HepG2 (cell line): ENCODE results near the gene TEKT5. TPM values are rescaled to one million over a fixed set of nuclear protein-coding genes. Genes with fewer than 3 reads are reported as not detected.

Source experiments
- ATF7-NPFF ChIP-seq: sonication (generic); formaldehyde crosslinking; IDR thresholded peaks from 2 replicates; pipeline ENCODE4 v1.8.1; 2023; ENCODE audit warnings: mild to moderate bottlenecking, low read depth, missing genetic modification reagents, moderate library complexity
- CBFB ChIP-seq: sonication (generic); formaldehyde crosslinking; IDR thresholded peaks from 2 replicates; pipeline ENCODE4 v1.4.0; 2020; ENCODE audit warnings: missing genetic modification reagents
- RXRB ChIP-seq: IDR thresholded peaks from 2 replicates; pipeline ENCODE4 v1.6.1; 2016; ENCODE audit warnings: borderline replicate concordance, missing genetic modification reagents, missing compliant biosample characterization
- SMARCE1 ChIP-seq: fragments of 450-650 bp; IDR thresholded peaks from 2 replicates; pipeline ENCODE4 v1.6.1; 2017; ENCODE audit warnings: borderline replicate concordance
- TCF12 ChIP-seq, 2 experiments: fragments of 450-650 bp in 1 of 2; sonication (generic) in 1 of 2; formaldehyde crosslinking in 1 of 2; IDR thresholded peaks; 2 replicates each; pipeline versions ENCODE4 v1.6.1 to v1.8.0; 2017 to 2022; ENCODE audit warnings: antibody characterized with exemption in 1 of 2, mild to moderate bottlenecking in 1 of 2, missing genetic modification reagents in 1 of 2, moderate library complexity in 1 of 2
- ZMYM2 ChIP-seq: sonication (generic); formaldehyde crosslinking; IDR thresholded peaks from 2 replicates; pipeline ENCODE4 v1.8.0; 2022; ENCODE audit warnings: mild to moderate bottlenecking, missing genetic modification reagents
- ZNF510 ChIP-seq: sonication (generic); formaldehyde crosslinking; IDR thresholded peaks from 2 replicates; pipeline ENCODE4 v1.4.0; 2020; ENCODE audit warnings: low read depth, mild to moderate bottlenecking, missing genetic modification reagents
- ZNF564 ChIP-seq: sonication (generic); formaldehyde crosslinking; IDR thresholded peaks from 2 replicates; pipeline ENCODE4 v1.8.1; 2023; ENCODE audit warnings: mild to moderate bottlenecking, missing genetic modification reagents
- ZNF775 ChIP-seq: sonication (generic); formaldehyde crosslinking; IDR thresholded peaks from 2 replicates; pipeline ENCODE4 v1.4.0; 2020; ENCODE audit warnings: missing genetic modification reagents, mild to moderate bottlenecking, moderate library complexity, borderline replicate concordance
- polyA plus RNA-seq, 8 experiments: library from polyadenylated mRNA; depleted of rRNA in 3 of 8; stranded (reverse) in 7 of 8; unstranded in 1 of 8; fragments of >200 nt; fragmentation: Illumina TruSeq in 4 of 8; extraction: Trizol in 4 of 8; gene quantifications; 2 replicates each; pipeline versions ENCODE4 v1.2.1 to v1.2.3, GENCODE V29; 2011 to 2016; ENCODE audit warnings: low read depth in 4 of 8, missing spikeins in 1 of 8, mixed read lengths in 1 of 8; ENCODE audit not compliant: insufficient read depth in 1 of 8
- total RNA-seq, 5 experiments: library from RNA; depleted of rRNA; stranded (reverse); fragments of >200 nt; fragmentation: Illumina TruSeq; extraction: Trizol; gene quantifications; 2 replicates each; pipeline ENCODE4 v1.2.3, GENCODE V29; 2016; ENCODE audit warnings: low read depth in 1 of 5
- TF ChIP-seq, protein P1 (sequence below): sonication (generic); formaldehyde crosslinking; IDR thresholded peaks from 2 replicates; pipeline ENCODE4 v1.9.0; 2021; ENCODE audit warnings: mild to moderate bottlenecking, missing genetic modification reagents
- TF ChIP-seq, protein P2 (sequence below): IDR thresholded peaks from 2 replicates; pipeline ENCODE4 v1.6.1; 2016; ENCODE audit warnings: low read depth, control low read depth
- TF ChIP-seq, protein P3 (sequence below): sonication (generic); formaldehyde crosslinking; IDR thresholded peaks from 2 replicates; pipeline ENCODE4 v1.4.0; 2020; ENCODE audit warnings: mild to moderate bottlenecking, missing genetic modification reagents, borderline replicate concordance
- TF ChIP-seq, protein P4 (sequence below): sonication (generic); formaldehyde crosslinking; IDR thresholded peaks from 2 replicates; pipeline ENCODE4 v1.5.1; 2020; ENCODE audit warnings: missing genetic modification reagents, mild to moderate bottlenecking, borderline replicate concordance
- TF ChIP-seq, protein P5 (sequence below): sonication (generic); formaldehyde crosslinking; IDR thresholded peaks from 2 replicates; pipeline ENCODE4 v1.4.0; 2020; ENCODE audit warnings: missing genetic modification reagents
- TF ChIP-seq, protein P6 (sequence below): IDR thresholded peaks from 2 replicates; pipeline ENCODE4 v1.6.1; 2016

Gene TEKT5
- total and polyA plus RNA-seq, 2 of the 13 experiments (the other 11 are each of a cell fraction or from before 2014, with no cell fraction given) = 0.16 TPM; not detected in 1

DNA sequence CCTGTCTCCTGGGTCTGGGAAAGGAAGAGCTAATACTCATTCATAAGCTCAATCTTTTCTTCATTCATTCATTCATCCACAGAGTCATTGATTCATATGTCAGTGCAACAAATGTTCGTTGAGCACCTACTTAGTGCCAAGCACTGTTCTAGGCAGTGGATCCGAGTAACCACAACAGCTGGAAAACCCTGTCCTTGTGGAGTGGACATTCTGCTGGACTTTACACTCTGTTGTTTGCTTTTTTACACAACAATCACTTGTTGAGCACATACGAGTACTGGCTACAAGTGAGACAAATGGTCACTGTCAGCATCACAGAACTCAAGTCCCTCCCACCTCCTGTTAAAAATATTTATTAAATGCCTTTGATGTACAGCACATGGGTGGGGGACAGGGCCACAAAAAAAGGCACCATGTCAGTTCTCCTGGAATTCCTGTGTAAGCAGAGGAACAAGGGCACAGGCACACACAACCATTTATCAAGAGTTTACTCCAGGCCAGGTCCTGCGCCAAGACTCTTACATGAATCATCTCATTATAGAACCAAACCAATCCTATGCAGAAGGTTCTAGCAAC is 46.9 kb downstream of the TEKT5 start (continued):
- TF ChIP-seq, protein P1, sequence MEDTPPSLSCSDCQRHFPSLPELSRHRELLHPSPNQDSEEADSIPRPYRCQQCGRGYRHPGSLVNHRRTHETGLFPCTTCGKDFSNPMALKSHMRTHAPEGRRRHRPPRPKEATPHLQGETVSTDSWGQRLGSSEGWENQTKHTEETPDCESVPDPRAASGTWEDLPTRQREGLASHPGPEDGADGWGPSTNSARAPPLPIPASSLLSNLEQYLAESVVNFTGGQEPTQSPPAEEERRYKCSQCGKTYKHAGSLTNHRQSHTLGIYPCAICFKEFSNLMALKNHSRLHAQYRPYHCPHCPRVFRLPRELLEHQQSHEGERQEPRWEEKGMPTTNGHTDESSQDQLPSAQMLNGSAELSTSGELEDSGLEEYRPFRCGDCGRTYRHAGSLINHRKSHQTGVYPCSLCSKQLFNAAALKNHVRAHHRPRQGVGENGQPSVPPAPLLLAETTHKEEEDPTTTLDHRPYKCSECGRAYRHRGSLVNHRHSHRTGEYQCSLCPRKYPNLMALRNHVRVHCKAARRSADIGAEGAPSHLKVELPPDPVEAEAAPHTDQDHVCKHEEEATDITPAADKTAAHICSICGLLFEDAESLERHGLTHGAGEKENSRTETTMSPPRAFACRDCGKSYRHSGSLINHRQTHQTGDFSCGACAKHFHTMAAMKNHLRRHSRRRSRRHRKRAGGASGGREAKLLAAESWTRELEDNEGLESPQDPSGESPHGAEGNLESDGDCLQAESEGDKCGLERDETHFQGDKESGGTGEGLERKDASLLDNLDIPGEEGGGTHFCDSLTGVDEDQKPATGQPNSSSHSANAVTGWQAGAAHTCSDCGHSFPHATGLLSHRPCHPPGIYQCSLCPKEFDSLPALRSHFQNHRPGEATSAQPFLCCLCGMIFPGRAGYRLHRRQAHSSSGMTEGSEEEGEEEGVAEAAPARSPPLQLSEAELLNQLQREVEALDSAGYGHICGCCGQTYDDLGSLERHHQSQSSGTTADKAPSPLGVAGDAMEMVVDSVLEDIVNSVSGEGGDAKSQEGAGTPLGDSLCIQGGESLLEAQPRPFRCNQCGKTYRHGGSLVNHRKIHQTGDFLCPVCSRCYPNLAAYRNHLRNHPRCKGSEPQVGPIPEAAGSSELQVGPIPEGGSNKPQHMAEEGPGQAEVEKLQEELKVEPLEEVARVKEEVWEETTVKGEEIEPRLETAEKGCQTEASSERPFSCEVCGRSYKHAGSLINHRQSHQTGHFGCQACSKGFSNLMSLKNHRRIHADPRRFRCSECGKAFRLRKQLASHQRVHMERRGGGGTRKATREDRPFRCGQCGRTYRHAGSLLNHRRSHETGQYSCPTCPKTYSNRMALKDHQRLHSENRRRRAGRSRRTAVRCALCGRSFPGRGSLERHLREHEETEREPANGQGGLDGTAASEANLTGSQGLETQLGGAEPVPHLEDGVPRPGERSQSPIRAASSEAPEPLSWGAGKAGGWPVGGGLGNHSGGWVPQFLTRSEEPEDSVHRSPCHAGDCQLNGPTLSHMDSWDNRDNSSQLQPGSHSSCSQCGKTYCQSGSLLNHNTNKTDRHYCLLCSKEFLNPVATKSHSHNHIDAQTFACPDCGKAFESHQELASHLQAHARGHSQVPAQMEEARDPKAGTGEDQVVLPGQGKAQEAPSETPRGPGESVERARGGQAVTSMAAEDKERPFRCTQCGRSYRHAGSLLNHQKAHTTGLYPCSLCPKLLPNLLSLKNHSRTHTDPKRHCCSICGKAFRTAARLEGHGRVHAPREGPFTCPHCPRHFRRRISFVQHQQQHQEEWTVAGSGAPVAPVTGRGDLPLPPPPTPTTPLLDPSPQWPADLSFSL (CRISPR knock-in tag) = peak; percentile 96
- TF ChIP-seq, protein P2, sequence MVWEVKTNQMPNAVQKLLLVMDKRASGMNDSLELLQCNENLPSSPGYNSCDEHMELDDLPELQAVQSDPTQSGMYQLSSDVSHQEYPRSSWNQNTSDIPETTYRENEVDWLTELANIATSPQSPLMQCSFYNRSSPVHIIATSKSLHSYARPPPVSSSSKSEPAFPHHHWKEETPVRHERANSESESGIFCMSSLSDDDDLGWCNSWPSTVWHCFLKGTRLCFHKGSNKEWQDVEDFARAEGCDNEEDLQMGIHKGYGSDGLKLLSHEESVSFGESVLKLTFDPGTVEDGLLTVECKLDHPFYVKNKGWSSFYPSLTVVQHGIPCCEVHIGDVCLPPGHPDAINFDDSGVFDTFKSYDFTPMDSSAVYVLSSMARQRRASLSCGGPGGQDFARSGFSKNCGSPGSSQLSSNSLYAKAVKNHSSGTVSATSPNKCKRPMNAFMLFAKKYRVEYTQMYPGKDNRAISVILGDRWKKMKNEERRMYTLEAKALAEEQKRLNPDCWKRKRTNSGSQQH = no peak
- TF ChIP-seq, protein P3, sequence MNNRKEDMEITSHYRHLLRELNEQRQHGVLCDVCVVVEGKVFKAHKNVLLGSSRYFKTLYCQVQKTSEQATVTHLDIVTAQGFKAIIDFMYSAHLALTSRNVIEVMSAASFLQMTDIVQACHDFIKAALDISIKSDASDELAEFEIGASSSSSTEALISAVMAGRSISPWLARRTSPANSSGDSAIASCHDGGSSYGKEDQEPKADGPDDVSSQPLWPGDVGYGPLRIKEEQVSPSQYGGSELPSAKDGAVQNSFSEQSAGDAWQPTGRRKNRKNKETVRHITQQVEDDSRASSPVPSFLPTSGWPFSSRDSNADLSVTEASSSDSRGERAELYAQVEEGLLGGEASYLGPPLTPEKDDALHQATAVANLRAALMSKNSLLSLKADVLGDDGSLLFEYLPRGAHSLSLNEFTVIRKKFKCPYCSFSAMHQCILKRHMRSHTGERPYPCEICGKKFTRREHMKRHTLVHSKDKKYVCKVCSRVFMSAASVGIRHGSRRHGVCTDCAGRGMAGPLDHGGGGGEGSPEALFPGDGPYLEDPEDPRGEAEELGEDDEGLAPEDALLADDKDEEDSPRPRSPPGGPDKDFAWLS = peak; percentile 64; the same call in 1 of the 2 replicates
- TF ChIP-seq ZNF564 (peak; percentile 82), ZNF775 (CRISPR knock-in tag) (no peak; the same call in 1 of the 2 replicates), ZMYM2 (peak; percentile 100), SMARCE1 (0 out of 2 replicates have a peak, but pooled peaks have one; percentile 10), CBFB (CRISPR knock-in tag) (peak; percentile 99), TCF12 (IDR thresholded peaks at IDR 0.05) (no peak), TCF12 (CRISPR knock-in tag; IDR thresholded peaks at IDR 0.05) (peak; percentile 98), RXRB (CRISPR knock-in tag) (peak; percentile 97), ZNF510 (CRISPR knock-in tag) (0 out of 2 replicates have a peak, but pooled peaks have one; percentile 43), ATF7-NPFF (CRISPR knock-in tag) (peak; percentile 58; the same call in 1 of the 2 replicates)
- TF ChIP-seq, protein P4, sequence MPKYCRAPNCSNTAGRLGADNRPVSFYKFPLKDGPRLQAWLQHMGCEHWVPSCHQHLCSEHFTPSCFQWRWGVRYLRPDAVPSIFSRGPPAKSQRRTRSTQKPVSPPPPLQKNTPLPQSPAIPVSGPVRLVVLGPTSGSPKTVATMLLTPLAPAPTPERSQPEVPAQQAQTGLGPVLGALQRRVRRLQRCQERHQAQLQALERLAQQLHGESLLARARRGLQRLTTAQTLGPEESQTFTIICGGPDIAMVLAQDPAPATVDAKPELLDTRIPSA (CRISPR knock-in tag) = no peak
- TF ChIP-seq, protein P5, sequence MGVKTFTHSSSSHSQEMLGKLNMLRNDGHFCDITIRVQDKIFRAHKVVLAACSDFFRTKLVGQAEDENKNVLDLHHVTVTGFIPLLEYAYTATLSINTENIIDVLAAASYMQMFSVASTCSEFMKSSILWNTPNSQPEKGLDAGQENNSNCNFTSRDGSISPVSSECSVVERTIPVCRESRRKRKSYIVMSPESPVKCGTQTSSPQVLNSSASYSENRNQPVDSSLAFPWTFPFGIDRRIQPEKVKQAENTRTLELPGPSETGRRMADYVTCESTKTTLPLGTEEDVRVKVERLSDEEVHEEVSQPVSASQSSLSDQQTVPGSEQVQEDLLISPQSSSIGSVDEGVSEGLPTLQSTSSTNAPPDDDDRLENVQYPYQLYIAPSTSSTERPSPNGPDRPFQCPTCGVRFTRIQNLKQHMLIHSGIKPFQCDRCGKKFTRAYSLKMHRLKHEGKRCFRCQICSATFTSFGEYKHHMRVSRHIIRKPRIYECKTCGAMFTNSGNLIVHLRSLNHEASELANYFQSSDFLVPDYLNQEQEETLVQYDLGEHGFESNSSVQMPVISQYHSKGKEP (CRISPR knock-in tag) = 0 out of 2 replicates have a peak, but pooled peaks have one; percentile 27
- TF ChIP-seq, protein P6, sequence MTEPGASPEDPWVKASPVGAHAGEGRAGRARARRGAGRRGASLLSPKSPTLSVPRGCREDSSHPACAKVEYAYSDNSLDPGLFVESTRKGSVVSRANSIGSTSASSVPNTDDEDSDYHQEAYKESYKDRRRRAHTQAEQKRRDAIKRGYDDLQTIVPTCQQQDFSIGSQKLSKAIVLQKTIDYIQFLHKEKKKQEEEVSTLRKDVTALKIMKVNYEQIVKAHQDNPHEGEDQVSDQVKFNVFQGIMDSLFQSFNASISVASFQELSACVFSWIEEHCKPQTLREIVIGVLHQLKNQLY (CRISPR knock-in tag) = peak; percentile 100
